DND-41 (cell line): Measurements from ENCODE around the gene PPARGC1A.

Experiments used
- CTCF ChIP-seq: IDR thresholded peaks from 2 replicates; pipeline ENCODE4 v1.5.1; 2012; ENCODE audit warnings: borderline replicate concordance, low read length, moderate library complexity, mild to moderate bottlenecking; ENCODE audit not compliant: poor library complexity, severe bottlenecking; ENCODE audit errors: extremely low read depth
- EZH2 ChIP-seq: IDR thresholded peaks from 3 replicates; pipeline ENCODE4 v1.6.1; 2012; ENCODE audit warnings: borderline replicate concordance, low read depth, mild to moderate bottlenecking, moderate library complexity, low read length, inconsistent platforms; ENCODE audit not compliant: severe bottlenecking

GRCh38 chr4:23774909-23775308 is 114.9 kb downstream of the PPARGC1A start:
- TF ChIP-seq CTCF (no peak), EZH2 (no peak)
